Measurements from ENCODE around the gene MPZ.
"Not testable (repeated sequence)": the region's sequence is repeated elsewhere in the genome, so short reads cannot be mapped to it uniquely, and the experiment has no call there.

GRCh38 chr1:161255302-161255701 lies 54.5 kb downstream of the MPZ start:
- not testable (repeated sequence) for TF ChIP-seq POLR2AphosphoS5 (IDR thresholded peaks at IDR 0.05; ENCODE audit: low read depth, low read length); CTCF (IDR thresholded peaks at IDR 0.05)

Measured in Panc1 (cell line).